NCI-H2029 (cell line): ENCODE data around the gene CYP4Z1.
A peak's percentile ranks its signal among the peaks of the same experiment; 100 is the strongest.
"Not testable (repeated sequence)": the region's sequence is repeated elsewhere in the genome, so short reads cannot be mapped to it uniquely, and the experiment has no call there.

Experiments used
- DNase-seq: peaks from one replicate; lab custom pipeline; 2025; lab: John Stamatoyannopoulos, UW

The CYP4Z1 gene

DNA sequence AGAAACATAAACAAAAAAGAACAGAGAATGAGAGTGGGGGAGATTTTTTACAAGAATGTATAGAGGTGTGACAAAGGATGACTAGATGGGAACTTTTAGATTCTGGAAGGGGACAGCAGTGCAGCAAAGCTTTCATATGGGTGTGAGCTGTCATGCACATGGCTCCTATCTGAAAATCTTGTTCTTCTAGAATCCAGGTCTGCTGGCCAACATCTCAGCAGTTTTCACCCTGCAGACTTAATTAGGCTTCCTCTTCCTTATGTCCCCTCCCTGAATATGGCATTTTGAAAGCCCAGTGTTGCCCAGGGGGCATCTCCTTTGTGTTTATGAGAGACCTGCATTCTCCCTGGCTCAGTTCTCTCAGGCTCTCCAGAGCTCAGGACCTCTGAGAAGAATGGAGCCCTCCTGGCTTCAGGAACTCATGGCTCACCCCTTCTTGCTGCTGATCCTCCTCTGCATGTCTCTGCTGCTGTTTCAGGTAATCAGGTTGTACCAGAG is at the start of gene CYP4Z1:
Gene CYP4Z1, plus strand, starts transcription at position 135 of the 498 bp plus-strand sequence. Its CDS starts 260 bp downstream, at position 395.
- no peak for DNase-seq

DNA sequence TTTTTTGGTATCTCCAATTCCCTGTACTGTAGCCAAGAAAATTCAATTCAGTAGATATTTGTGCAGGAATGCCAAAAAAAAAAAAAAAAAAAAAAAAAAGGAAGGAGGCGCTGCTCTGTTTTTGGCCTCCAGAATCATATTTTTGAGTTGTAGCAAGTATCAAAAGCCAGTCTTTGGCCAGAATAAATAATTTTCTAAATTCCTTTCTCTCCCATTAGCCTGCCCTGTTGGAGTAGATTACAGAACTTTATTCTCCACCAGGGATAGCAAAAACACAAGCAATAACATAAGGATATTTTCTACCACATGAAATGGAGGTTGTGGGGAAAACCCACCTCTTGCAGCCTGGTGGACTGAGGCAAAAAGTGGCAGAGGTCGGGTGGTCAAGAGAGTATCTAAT is 46.0 kb upstream of the CYP4Z1 start:
- DNase-seq, result no peak

DNA sequence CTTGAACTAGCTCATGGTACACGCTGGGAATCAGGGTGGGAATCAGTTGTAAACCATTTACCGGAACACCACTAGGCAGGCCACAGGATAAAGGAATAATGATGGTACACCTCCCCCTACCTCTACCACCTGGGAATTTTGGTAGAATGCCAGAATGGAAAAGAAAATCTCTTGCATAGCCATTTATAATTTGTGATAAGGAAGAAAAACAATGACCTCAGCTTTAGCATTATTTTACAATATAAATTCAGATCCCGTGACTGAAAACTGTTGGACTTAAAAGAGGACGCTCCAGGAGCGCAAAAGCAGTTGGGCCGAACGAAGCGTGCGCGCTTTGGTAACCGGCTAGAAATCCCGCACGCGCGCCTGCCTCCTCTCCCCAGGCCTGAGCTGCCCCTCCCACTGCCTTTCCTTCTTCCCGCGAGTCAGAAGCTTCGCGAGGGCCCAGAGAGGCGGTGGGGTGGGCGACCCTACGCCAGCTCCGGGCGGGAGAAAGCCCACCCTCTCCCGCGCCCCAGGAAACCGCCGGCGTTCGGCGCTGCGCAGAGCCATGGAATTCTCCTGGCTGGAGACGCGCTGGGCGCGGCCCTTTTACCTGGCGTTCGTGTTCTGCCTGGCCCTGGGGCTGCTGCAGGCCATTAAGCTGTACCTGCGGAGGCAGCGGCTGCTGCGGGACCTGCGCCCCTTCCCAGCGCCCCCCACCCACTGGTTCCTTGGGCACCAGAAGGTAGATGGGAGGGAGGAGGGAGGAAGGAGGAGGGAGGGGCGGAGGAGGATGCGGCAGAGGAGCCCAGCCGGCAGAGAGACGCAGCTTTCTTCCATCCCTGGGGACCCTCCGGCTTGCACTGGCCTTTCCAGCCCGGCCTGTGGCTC is 43.5 kb upstream of the CYP4Z1 start, which contains the start of gene CYP4X1:
Gene CYP4X1, plus strand, starts transcription at position 402 of the 873 bp plus-strand sequence. Its CDS starts 149 bp downstream, at position 551.
- DNase-seq, result peak; percentile 55

DNA sequence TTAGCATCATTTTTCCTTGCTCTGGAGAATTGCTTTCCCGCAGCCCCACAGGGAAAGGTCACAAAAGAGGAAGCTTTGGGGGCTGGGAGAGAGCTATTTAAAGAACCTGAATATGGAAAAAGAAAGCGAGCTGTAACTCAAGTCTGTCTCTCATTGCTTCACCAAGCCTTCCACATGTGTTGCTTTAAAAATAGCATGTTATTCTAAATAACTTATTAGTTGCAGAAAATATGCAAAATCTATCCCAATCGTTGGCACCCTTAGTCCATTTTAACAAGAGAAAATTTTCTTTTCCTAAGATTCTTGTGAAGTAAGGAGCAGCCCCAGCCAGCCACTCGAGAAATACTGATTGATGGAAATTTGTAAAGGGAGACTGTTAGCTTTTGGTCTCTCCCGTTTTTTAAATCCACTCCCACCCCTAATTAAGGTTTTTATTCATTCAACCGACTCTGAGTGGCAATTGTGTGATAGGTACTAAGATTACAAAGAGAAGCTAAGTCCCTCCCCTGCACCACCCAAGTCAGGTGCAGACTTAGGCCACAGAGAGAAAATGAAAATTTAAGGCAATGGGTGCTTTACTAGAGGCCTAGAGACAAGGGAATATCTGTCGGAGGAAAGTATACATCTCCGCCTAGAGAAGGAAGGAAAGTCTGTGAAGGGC is 42.8 kb upstream of the CYP4Z1 start:
- DNase-seq, result no peak

- DNase-seq, result no peak
Observed at GRCh38 chr1:47030170-47030805, 36.7 kb upstream of the CYP4Z1 start.

DNA sequence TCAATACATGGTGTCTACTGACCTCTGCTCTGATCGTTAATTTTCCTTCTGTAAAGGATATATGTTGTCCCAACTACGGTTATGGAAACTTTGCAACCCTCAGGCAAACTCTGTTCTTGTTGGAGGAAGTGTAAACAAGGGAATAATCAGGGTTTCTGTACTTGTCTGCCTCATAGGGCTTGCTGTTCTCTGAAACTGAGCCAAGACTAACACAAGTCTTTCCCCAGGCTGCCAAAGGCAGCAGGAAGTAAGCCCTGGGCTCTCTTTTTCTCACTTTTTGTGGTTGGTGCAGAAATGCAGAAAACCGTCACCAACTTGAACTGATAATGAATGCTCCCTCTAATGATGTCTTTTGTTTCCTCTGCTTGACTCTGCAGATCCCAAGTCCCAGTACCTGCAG is 36.0 kb upstream of the CYP4Z1 start:
- peak; percentile 36 for DNase-seq

DNA sequence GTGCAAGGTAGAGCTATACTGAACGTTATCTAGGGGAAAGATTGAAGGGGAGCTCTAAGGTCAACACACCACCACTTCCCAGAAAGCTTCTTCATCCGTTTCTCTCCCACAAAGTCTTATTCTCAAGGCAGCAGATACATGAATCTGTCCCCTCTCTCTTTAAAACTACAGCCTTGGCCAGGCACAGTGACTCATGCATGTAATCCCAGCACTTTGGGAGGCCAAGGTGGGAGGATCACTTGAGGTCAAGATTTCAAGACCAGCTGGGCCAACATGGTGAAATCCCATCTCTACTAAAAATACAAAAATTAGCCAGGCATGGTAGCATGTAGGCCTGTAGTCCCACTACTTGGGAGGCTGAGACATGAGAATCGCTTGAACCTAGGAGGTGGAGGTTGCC is 35.4 kb upstream of the CYP4Z1 start:
- DNase-seq, result no peak

DNA sequence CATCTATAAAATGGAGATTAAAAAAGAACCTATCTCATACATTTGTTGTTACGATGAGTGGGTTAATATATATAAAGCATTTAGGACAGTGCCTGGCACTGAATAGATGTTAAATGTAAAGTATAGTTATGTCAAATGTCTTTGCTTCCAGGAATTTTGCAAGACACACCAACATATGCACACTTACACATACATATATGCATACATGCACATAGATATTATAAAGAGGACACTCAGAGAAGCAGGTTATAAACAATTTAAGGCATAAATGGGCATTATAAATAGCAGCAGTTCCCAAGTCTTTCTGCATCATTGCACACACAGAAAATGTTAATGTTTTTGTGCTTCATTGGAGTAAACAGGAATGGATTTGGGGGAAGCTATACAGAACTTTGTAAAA is 30.3 kb upstream of the CYP4Z1 start:
- no peak for DNase-seq

DNA sequence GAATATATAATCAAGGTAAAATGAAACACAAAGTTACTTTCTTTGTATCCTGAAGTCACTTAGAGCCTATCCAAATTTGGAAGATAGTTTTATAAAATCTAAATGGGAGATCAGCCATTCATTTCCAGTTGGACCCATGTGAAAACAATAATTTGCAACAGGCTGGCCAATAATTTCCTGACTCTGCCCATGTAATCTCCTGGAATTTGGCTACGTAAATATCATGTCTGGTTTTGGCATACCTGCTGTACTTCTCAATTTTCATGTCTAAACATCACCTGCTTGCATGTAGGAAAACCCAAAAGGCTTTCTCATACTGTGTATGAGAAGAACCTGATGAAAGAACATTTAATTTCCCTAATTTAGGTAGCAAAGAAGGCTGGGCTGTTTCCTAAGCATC is 7.7 kb upstream of the CYP4Z1 start:
- no peak for DNase-seq

- DNase-seq, result not testable (repeated sequence)
Observed at GRCh38 chr1:47069080-47069479, 2.0 kb downstream of the CYP4Z1 start.

DNA sequence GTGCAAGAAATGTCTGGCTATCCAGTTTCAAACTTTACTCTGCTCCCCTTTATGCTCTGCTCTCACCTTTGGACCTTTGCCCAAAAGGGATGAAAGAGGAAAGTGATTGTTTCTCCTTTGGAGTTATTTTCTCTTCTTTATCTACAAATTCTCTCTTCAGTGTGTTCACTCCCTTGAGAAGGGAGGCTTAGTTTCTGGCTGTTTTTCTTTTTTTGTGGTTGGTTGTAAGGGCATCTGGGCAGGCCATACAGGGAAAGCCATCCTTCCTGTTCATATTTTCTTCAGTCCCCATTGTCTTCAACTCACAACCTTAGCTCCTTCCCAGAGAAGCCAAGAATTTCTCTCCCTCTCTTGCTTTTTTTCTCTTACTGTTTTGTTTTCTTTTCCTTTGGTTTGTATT is 2.5 kb downstream of the CYP4Z1 start:
- not testable (repeated sequence) for DNase-seq

DNA sequence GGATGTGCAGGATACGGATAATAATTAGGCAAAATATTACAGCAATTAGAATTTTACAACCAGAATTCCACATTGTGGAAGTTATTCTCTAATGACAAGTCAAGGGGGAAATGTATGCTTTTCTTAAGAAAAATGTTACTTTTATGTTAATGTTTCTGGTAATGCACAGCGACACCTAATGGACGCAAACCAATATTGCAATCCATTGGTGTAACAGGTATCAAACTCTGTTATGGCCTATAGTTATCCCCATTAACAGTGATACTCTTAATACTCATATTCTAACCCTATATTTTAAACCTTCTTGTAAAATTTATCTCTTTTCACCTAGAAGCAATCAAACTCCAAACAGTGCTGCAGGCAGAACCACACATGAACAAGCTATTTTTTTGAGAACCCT is 22.3 kb downstream of the CYP4Z1 start:
- peak; percentile 10 for DNase-seq

- not testable (repeated sequence) for DNase-seq
Observed at GRCh38 chr1:47091476-47091875, 24.4 kb downstream of the CYP4Z1 start.

DNA sequence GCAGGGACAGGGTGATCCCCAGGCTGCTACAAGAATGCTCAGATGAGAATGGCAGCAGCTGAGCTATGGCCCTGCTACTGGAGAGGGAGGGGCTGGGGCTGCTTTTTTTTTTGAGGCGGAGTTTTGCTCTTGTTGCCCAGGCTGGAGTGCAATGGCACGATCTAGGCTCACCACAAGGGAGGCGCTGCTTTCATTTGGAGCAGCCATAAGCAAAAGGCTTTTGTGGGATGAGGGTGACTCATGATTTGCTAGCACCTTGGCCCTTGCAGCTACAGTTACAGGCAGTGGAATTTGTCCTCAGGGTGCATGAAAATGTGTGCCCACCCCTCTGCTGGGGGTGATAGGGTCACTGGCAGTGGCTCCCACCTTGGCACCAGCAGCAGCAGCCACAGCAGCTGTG is 37.8 kb downstream of the CYP4Z1 start:
- no peak for DNase-seq

DNA sequence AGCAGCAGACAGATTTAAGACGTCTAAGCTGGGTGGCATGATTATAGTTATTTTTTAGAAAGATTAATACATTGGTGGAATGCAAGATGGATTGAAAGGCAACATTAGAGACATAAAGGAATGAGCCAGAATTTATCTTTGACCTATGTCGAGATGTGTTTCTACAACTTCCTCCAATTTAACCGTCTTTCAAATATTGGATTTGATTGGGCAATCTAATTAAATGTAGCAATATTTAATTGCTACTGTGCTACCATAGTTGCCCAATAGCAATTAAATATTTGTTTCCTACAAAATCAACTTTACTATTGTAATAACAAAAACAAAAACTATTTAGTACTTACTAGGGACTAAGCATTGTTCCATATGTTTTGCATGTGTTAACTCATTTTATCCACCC is 39.8 kb downstream of the CYP4Z1 start:
- no peak for DNase-seq

DNA sequence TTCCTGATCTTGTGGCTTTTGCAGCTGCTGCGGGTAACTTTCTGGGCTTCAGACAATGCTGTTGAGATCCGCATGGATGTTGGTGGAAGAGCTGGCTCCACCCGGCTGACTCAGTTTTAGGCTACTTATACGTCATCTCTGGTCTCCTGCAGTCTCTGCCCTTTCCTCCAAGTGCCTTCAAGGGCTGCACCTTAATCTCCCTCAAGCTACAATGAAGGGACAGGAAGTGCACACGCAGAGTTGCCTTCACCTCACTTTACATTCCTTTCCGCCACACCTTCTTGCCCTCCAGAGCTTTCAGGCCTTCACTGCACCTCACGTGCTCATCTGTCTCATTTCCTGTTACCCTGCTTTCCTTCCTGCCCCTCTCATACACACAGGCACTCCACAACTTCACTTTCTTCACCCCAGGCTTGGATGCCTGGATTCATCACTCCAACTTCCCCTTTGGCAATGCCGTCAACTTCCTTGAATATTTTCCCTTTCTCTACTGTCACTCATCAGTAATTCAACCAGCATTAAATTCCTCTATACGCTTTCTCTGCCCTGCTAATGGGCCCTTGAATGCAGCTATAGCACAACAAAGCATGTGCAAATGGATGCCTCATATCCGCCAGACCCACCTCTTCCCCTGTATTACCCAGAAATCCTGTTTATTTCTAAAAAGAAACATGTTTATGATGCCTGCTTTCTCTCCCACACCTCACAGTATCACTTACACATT is 41.0 kb downstream of the CYP4Z1 start:
- DNase-seq, result not testable (repeated sequence)

DNA sequence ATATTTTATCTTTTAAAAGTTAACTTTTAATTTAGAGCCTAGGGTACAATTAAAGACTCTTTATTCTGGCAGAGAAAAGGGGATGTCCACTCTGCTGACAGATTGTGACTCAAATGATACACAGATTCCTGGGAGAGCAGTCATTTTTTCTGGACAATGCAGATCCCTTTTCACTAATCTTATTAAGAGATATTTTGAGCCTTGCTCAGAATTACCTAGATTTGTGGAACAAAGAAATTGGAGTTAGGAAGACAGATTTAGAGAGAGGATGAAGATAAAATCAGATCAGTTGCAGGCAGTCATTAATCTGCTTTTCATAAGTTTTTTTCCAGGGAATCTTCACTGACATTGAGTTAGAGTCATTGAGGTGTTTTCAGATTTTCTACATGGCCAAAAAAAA is 42.5 kb downstream of the CYP4Z1 start:
- DNase-seq, result not testable (repeated sequence)

- DNase-seq, result no peak
Observed at GRCh38 chr1:47113178-47113577, 46.1 kb downstream of the CYP4Z1 start.

DNA sequence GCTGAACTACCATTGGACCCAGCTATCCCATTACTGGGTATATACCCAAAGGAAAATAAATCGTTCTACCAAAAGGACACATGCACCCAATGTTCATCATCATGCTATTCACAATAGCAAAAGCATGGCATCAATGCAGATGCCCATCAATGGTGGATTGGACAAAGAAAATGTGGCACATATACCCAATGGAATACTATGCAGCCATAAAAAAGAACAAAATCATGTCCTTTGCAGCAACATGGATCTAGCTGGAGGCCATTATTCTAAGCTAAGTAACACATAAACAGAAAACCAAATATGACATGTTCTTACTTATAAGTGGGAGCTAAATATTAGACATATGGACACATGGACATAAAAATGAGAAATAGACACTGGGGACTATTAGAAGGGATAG is 54.0 kb downstream of the CYP4Z1 start:
- DNase-seq, result not testable (repeated sequence)

GRCh38 chr1:47124834-47125233 is 57.8 kb downstream of the CYP4Z1 start:
- DNase-seq, result not testable (repeated sequence)

DNA sequence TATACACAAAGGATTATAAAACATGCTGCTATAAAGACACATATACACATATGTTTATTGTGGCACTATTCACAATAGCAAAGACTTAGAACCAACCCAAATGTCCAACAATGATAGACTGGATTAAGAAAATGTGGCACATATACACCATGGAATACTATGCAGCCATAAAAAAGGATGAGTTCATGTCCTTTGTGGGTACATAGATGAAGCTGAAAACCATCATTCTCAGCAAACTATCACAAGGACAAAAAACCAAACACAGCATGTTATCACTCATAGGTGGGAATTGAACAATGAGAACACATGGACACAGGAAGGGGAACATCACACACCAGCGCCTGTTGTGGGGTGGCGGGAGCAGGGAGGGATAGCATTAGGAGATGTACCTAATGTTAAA is 60.0 kb downstream of the CYP4Z1 start:
- DNase-seq, result not testable (repeated sequence)

DNA sequence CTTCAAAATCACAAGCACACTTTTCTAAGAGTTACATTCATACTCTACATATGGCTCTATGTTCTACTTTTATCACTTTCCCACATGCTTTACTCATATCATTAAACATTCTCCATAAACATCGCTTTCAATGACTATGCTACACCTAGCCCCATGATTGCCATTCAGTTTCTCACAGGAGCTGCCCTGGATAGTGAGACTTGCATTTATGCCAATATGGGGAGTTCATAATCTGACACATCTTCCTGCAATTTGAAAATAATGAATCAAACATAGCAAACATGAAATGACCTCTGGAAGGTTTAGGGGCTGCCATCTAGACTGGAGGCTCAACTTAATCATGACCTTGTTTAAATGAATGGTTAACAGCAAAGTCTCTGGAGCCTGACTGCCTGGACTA is 61.2 kb downstream of the CYP4Z1 start:
- DNase-seq, result no peak
